Nephron progenitor cell (in vitro differentiated cells): Measurements from ENCODE around the gene KIAA0232.
A peak's percentile ranks its signal among the peaks of the same experiment; 100 is the strongest.

Experiments
- DNase-seq: peaks from one replicate; pipeline ENCODE4 v3.0.0; 2021
- H3K27ac Mint-ChIP-seq: 2 replicates; pipeline ENCODE4 v1.8.0; 2021; ENCODE audit warnings: mild to moderate bottlenecking, moderate library complexity, mixed read lengths
- H3K27me3 Mint-ChIP-seq: 2 replicates; pipeline ENCODE4 v1.8.0; 2021; ENCODE audit warnings: mild to moderate bottlenecking, low read depth, mixed read lengths; ENCODE audit not compliant: poor library complexity
- H3K36me3 Mint-ChIP-seq: 2 replicates; pipeline ENCODE4 v1.8.0; 2021; ENCODE audit warnings: low read depth, mixed read lengths
- H3K4me1 Mint-ChIP-seq: 2 replicates; pipeline ENCODE4 v1.8.0; 2021; ENCODE audit warnings: mixed read lengths
- H3K4me3 Mint-ChIP-seq: 2 replicates; pipeline ENCODE4 v1.8.0; 2021; ENCODE audit warnings: mild to moderate bottlenecking, moderate library complexity, mixed read lengths
- H3K9me3 Mint-ChIP-seq: 2 replicates; pipeline ENCODE4 v1.8.0; 2021; ENCODE audit warnings: mild to moderate bottlenecking, moderate library complexity, mixed read lengths
- CTCF ChIP-seq: fragments of 200-600 bp; sonication (generic); IDR thresholded peaks from 2 replicates; pipeline ENCODE4 v1.5.0; 2021; ENCODE audit warnings: antibody characterized with exemption

KIAA0232 gene

GRCh38 chr4:6761649-6762615 lies 20.6 kb upstream of the KIAA0232 start:
- Mint-ChIP-seq H3K9me3 (no peaks in the 10 kb centered on the region), H3K36me3 (no peaks in the 10 kb centered on the region), H3K27ac (no peak overlapping the region), H3K27me3 (peaks cover 13% of the 10 kb centered on the region), H3K4me3 (no peak overlapping the region), H3K4me1 (peaks cover 11% of the 10 kb centered on the region)
- TF ChIP-seq CTCF = no peak
- no peak for DNase-seq

- Mint-ChIP-seq H3K27ac (peak overlapping the region; percentile 13), H3K27me3 (peaks cover 13% of the 10 kb centered on the region), H3K36me3 (no peaks in the 10 kb centered on the region), H3K9me3 (no peaks in the 10 kb centered on the region), H3K4me1 (peaks cover 17% of the 10 kb centered on the region), H3K4me3 (no peak overlapping the region)
- DNase-seq = no peak
- no peak for TF ChIP-seq CTCF
Observed at GRCh38 chr4:6763330-6763851, 19.1 kb upstream of the KIAA0232 start.

GRCh38 chr4:6764976-6765620 lies 17.4 kb upstream of the KIAA0232 start:
- Mint-ChIP-seq H3K27me3 (peaks cover 13% of the 10 kb centered on the region), H3K4me3 (no peak overlapping the region), H3K4me1 (peaks cover 22% of the 10 kb centered on the region), H3K27ac (no peak overlapping the region), H3K36me3 (no peaks in the 10 kb centered on the region), H3K9me3 (no peaks in the 10 kb centered on the region)
- TF ChIP-seq CTCF = no peak
- no peak for DNase-seq

GRCh38 chr4:6765703-6766102 lies 16.8 kb upstream of the KIAA0232 start:
- H3K36me3 Mint-ChIP-seq = no peaks in the 10 kb centered on the region
- no peak overlapping the region for H3K27ac Mint-ChIP-seq
- DNase-seq = no peak
- H3K4me3 Mint-ChIP-seq = no peak overlapping the region
- no peak for TF ChIP-seq CTCF
- peaks cover 13% of the 10 kb centered on the region for H3K27me3 Mint-ChIP-seq
- peaks cover 22% of the 10 kb centered on the region for H3K4me1 Mint-ChIP-seq
- no peaks in the 10 kb centered on the region for H3K9me3 Mint-ChIP-seq

- DNase-seq = no peak
Observed at GRCh38 chr4:6767386-6767747, 15.2 kb upstream of the KIAA0232 start.

More at GRCh38 chr4:6767386-6767747, 15.2 kb upstream of the KIAA0232 start:
- no peak for TF ChIP-seq CTCF
- no peak overlapping the region for H3K27ac Mint-ChIP-seq
- H3K9me3 Mint-ChIP-seq = no peaks in the 10 kb centered on the region
- no peaks in the 10 kb centered on the region for H3K36me3 Mint-ChIP-seq
- H3K27me3 Mint-ChIP-seq = peaks cover 13% of the 10 kb centered on the region
- peaks cover 34% of the 10 kb centered on the region for H3K4me1 Mint-ChIP-seq
- no peak overlapping the region for H3K4me3 Mint-ChIP-seq
